Mesothelial cell of epicardium (in vitro differentiated cells): ENCODE results near the gene TEX2. TPM values are rescaled to one million over a fixed set of nuclear protein-coding genes. Genes with fewer than 3 reads are reported as not detected.
"Not testable (repeated sequence)": the region's sequence is repeated elsewhere in the genome, so short reads cannot be mapped to it uniquely, and the experiment has no call there.

Source experiments
- DNase-seq, 2 experiments: peaks; one replicate each; pipeline ENCODE4 v3.0.0; 2021; ENCODE audit warnings: low spot score in 2 of 2; ENCODE audit not compliant: unreplicated experiment in 2 of 2
- H3K27ac Mint-ChIP-seq: 2 replicates; pipeline ENCODE4 v1.8.0; 2021; ENCODE audit warnings: mixed read lengths
- H3K27me3 Mint-ChIP-seq: 2 replicates; pipeline ENCODE4 v1.8.0; 2021; ENCODE audit warnings: low read depth, mixed read lengths
- H3K36me3 Mint-ChIP-seq: 2 replicates; pipeline ENCODE4 v1.8.0; 2021; ENCODE audit warnings: mixed read lengths
- H3K4me1 Mint-ChIP-seq: 2 replicates; pipeline ENCODE4 v1.8.0; 2021; ENCODE audit warnings: mixed read lengths
- H3K4me3 Mint-ChIP-seq: 2 replicates; pipeline ENCODE4 v1.8.0; 2021; ENCODE audit warnings: mild to moderate bottlenecking, moderate library complexity, mixed read lengths
- H3K9me3 Mint-ChIP-seq: 2 replicates; pipeline ENCODE4 v1.8.0; 2021; ENCODE audit warnings: mixed read lengths
- total RNA-seq: library from RNA; stranded (reverse); gene quantifications from 3 replicates; pipeline ENCODE4 v1.2.1, GENCODE V29; 2021
- TF ChIP-seq, protein P1 (sequence below): fragments of 200-600 bp; sonication (generic); IDR thresholded peaks from one replicate; pipeline ENCODE4 v1.5.0; 2021; ENCODE audit warnings: antibody characterized with exemption; ENCODE audit not compliant: unreplicated experiment

The TEX2 gene
- total RNA-seq, 1 donor from 2014 or later, result 27.1 TPM

DNA sequence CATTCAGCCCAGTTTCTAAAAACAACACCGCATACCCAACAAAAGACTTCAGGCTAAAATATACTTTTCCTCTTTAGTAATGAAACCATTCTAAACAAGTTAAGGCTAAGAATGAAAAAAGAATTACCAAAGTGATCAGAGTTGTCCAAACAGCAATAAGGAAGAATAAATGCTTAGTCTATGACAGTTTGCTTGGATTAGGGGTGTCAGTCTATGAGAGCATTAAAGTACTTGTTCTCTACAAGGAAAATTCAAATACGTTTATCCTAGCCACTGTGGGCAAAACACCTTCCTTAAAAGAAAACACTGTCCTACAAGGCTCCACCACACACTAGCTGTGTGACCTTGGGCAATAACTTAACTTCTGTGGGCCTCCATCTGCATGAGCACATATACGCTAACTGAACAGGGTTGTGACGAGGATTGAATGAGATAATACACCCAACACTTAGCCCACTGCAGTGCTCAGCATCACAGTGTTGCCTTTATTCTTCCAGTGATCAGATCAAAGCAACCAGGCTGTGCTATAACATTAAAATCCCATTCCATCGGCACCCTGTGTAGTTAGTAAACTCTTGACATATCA lies 53.6 kb downstream of the TEX2 start:
- Mint-ChIP-seq H3K27ac (no peak overlapping the region), H3K9me3 (no peaks in the 10 kb centered on the region), H3K4me3 (no peak overlapping the region), H3K27me3 (peaks cover 4% of the 10 kb centered on the region), H3K36me3 (peaks cover 15% of the 10 kb centered on the region), H3K4me1 (peaks cover 31% of the 10 kb centered on the region)
- DNase-seq, result no peak
- TF ChIP-seq, protein P1, sequence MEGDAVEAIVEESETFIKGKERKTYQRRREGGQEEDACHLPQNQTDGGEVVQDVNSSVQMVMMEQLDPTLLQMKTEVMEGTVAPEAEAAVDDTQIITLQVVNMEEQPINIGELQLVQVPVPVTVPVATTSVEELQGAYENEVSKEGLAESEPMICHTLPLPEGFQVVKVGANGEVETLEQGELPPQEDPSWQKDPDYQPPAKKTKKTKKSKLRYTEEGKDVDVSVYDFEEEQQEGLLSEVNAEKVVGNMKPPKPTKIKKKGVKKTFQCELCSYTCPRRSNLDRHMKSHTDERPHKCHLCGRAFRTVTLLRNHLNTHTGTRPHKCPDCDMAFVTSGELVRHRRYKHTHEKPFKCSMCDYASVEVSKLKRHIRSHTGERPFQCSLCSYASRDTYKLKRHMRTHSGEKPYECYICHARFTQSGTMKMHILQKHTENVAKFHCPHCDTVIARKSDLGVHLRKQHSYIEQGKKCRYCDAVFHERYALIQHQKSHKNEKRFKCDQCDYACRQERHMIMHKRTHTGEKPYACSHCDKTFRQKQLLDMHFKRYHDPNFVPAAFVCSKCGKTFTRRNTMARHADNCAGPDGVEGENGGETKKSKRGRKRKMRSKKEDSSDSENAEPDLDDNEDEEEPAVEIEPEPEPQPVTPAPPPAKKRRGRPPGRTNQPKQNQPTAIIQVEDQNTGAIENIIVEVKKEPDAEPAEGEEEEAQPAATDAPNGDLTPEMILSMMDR, result no peak

DNA sequence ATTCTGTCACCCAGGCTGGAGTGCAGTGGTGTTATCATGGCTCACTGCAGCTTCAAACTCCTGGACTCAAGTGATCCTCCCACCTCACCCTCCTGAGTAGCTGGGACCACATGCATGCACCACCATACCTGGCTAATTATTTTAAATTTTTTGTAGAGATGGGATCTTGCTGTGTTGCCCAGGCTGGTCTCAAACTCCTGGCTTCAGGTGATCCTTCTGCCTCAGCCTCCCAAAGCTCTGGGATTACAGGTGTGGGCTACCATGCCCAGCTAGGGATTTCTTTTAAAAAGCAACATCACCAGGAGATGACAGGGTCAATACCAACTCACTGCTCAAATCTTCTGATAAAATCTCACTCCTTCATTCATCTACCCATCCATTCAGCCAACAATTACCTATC lies 54.4 kb downstream of the TEX2 start:
- not testable (repeated sequence) for DNase-seq

DNA sequence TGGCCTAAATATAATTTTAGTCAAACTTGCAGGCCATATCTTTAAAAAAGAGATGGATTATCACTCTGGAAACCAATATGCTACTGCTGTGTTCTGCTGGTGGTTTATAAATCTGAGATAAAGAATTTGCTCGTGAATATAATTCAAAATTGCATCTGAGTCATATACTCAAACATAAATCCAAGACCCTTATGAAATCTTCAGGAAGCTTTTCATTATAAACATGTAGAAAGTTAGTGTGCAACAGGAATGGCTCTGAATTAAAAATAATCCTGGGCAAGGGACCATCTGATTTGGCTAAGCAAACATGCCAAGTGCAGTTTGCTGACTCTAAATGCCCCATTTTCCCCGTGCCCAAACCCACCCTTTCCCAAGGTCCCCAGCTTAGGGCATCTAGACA lies 57.3 kb downstream of the TEX2 start:
- no peak overlapping the region for H3K4me3 Mint-ChIP-seq
- H3K4me1 Mint-ChIP-seq, result peaks cover 27% of the 10 kb centered on the region
- H3K27ac Mint-ChIP-seq, result no peak overlapping the region
- DNase-seq, result no peak
- no peaks in the 10 kb centered on the region for H3K9me3 Mint-ChIP-seq
- no peaks in the 10 kb centered on the region for H3K27me3 Mint-ChIP-seq
- TF ChIP-seq, protein P1, result no peak
- no peaks in the 10 kb centered on the region for H3K36me3 Mint-ChIP-seq

More for the DNA sequence above, 54.4 kb downstream of the TEX2 start:
- H3K27ac Mint-ChIP-seq, H3K27me3 Mint-ChIP-seq, H3K9me3 Mint-ChIP-seq, H3K4me3 Mint-ChIP-seq: not testable (repeated sequence)
- peaks cover 13% of the 10 kb centered on the region for H3K36me3 Mint-ChIP-seq
- H3K4me1 Mint-ChIP-seq, result peaks cover 25% of the 10 kb centered on the region

DNA sequence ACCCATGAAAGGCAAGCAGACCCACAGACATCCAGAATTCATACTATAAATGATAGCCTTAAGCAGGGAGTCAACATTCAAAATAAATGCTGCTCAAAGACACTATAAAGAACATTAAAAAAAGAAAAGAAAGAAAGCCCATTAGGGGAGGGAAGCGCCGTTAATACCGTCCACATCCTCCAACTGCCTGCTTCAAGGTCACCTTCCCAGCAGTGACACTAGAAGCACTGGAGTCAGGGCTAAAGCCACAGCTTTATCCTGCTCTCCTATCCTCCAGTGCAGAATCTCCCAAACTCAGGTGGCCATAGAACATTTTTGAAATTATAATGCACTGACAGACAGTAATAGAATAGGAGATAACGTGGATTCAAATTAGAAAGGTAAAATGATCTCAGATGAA lies 59.4 kb downstream of the TEX2 start:
- H3K27ac Mint-ChIP-seq, result no peak overlapping the region
- H3K4me3 Mint-ChIP-seq, result no peak overlapping the region
- no peaks in the 10 kb centered on the region for H3K36me3 Mint-ChIP-seq
- no peaks in the 10 kb centered on the region for H3K9me3 Mint-ChIP-seq
- no peaks in the 10 kb centered on the region for H3K27me3 Mint-ChIP-seq
- no peak for DNase-seq
- TF ChIP-seq, protein P1, result no peak
- peaks cover 23% of the 10 kb centered on the region for H3K4me1 Mint-ChIP-seq

DNA sequence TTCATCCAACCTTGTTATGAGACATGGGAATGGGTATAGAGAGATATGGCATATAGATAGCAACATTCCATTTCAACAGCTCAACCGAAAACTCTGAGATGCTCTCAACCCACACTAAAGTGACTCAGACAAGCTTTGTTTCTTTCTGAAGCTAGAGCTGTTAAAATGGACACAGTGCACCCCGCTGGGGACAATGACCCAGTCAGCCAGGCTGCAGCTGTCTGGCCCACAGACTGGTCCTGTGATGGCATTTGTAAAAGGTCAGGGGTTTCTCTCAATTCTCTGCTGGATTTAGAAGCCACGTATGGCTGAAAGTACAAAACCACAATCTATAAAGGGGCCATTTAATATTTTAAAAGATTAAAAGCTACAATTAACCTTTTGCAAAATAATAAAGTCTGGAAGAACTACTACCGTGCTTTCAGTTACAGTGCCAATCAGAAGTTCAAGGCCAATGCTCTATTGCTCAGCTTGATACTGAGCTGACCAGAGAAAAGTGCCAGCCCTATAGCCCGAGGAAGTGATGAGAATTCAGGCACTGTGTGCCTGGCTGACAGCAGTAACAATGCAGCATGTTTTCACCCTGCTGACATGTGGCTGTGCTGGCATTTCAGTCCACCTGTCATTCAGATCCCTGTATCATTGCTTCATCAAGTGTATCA lies 60.2 kb downstream of the TEX2 start:
- Mint-ChIP-seq H3K9me3 (no peaks in the 10 kb centered on the region), H3K36me3 (peaks cover 1% of the 10 kb centered on the region), H3K4me1 (peaks cover 26% of the 10 kb centered on the region), H3K4me3 (no peak overlapping the region), H3K27me3 (no peaks in the 10 kb centered on the region), H3K27ac (no peak overlapping the region)
- DNase-seq, result no peak
- TF ChIP-seq, protein P1, result no peak

DNA sequence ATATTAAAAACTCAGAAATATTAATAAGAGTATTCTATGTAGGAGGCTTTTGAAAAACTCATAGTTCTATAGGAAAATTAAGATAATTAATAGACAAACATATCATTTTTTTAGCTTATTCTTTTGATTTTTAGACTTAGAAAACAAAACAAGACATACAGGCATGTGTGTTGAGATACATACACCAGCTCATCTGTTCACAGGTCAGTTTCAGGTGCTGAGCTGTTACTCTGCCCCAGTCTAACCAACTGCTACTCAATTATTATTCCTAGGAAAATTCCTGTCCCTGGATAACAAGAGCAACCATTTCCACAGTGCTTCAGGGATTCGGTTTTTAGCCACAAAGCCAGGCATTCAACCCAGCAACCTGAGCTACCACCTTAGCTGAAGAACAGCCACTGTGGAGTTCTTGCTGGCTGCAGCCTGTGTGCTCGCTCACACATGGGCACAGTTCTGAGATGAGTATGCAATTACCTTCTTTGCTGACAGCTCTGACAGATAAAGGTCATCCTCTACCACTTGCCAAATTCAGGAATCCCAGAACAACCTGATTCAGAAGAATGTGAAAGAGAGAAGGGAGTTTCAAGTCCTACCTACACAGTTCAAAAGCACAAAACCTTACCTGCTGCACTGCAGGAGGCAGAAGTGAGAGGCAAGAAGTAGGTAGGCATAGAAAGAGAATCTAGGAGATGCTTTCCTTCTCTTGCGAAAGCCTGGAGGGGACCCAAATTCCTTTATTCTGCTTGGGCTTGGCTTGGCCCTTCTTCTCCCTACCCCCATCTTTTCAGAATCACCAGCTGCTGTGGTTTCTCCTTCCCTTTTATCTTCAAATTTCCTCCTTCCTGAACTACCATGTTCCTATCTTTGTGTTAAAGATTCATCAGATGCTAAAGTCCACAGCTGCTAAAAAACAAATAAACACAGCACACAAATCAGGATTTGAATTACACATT lies 62.7 kb downstream of the TEX2 start:
- Mint-ChIP-seq H3K9me3 (peaks cover 11% of the 10 kb centered on the region), H3K4me1 (peaks cover 31% of the 10 kb centered on the region), H3K4me3 (no peak overlapping the region), H3K36me3 (peaks cover 9% of the 10 kb centered on the region), H3K27me3 (no peaks in the 10 kb centered on the region), H3K27ac (no peak overlapping the region)
- DNase-seq, result no peak
- TF ChIP-seq, protein P1, result no peak
